HG03432 (cell line): Measurements from ENCODE around the gene LYRM4.
A peak's percentile ranks its signal among the peaks of the same experiment; 100 is the strongest.
"Not testable (repeated sequence)": the region's sequence is repeated elsewhere in the genome, so short reads cannot be mapped to it uniquely, and the experiment has no call there.

Experiments used
- ATAC-seq: cut with Tn5 transposase; IDR thresholded peaks from one replicate; pipeline ENCODE4 v1.9.1; 2021; ENCODE audit warnings: mild to moderate bottlenecking, moderate library complexity; ENCODE audit not compliant: unreplicated experiment

LYRM4 gene

DNA sequence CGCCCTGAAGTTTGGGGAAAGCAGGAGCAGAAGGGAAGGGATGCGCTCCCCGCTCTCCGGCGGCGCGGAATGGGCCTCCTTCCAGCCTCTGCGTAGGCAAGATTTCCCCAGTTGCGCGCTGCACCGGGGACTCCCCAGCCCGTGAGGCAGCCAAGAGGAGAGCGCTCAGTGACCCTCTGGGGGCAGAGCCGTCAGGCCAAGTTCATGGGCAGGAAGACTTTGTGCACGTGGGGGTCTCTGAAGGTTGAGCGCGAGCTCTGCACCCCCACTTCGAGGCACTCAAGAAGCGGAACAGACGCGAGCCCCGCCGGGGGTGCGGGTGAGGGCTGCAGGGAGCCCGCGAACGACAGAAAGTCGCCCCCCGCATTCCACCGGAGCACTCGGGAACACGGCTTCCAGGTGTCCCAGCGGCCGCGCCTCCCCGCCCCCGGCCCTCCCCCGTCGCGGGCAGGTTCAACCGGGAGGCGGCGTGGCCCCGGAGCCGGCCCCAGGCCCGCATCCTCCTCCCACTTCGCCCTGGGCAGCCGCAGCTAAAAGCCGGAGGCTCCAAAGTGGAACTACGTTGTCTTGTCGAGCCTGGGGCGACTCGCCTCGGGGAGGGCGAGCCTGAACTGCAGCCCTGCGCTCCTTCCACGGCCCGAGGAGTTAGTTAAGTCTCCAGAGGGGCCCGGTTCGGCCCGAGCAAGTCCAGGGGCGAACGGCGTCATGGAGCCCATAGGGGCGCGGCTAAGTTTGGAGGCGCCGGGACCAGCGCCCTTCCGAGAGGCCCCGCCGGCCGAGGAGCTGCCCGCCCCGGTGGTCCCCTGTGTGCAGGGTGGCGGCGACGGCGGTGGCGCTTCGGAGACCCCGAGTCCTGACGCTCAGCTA lies 175.7 kb downstream of the LYRM4 start, which contains the start of gene PPP1R3G:
PPP1R3G (plus strand) TSS at position 561 of the 867 bp plus-strand sequence; CDS start at position 706, 145 bp downstream.
- peak; percentile 62 for ATAC-seq

DNA sequence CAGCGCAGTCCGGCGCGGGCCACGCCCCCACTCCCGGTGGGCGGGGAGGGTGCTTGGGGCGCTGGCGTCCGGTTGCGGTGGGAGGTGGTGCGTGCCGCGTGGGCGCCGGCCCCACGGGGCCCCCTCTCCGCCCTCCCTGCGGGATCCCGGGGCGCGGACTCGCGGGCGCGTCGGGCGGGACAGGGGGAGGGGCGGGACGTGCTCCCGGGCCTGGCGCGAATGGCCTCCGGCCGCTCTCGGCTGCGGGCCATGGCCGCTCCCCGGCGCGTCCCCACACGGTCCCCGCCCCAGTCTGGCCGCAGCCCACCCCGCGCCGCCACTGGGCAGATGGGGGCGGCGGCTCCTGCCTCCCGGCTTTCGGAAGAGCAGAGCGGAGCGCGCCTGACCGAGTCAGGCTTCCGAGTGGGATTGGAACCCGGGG lies 176.4 kb downstream of the LYRM4 start:
- ATAC-seq: peak; percentile 52

DNA sequence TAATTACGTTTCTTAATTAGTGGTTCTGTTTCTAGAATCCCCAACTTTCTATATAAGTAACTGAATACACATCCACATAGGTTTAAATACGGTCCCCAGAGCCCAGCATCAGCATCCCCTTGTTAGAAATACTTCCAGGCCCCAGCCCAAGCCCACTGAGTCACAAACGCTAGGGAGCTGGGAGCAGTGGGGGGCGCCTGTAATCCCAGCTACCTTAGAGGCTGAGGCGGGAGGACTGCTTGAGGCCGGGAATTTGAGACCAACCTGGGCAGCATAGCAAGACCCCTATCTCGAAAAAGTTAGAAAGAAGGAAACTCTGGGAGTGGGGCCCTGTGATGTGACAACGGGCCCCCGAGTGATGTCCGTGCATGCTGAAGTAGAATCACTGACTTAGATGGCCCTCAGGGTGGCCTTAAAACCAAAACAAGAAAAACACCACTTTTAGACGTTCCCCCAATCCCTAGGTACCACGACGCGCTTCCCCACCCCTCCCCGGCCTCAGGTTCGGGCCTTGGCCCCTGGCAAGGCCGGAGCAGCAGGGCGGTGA lies 176.9 kb downstream of the LYRM4 start:
- ATAC-seq: no peak

DNA sequence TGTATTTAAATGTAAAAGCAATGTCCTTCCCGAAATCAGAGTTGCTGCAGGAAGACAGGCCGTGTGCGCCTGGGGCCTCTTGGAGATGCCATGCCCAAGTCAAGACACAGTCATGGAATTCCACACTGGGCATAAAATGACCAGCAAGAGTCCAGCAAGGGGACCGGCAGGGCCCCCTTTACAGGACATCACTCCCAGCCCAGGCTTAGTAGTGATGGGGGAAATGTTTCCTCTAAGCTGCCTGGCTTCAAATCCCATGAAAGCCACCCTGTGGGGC lies 177.5 kb downstream of the LYRM4 start:
- no peak for ATAC-seq

DNA sequence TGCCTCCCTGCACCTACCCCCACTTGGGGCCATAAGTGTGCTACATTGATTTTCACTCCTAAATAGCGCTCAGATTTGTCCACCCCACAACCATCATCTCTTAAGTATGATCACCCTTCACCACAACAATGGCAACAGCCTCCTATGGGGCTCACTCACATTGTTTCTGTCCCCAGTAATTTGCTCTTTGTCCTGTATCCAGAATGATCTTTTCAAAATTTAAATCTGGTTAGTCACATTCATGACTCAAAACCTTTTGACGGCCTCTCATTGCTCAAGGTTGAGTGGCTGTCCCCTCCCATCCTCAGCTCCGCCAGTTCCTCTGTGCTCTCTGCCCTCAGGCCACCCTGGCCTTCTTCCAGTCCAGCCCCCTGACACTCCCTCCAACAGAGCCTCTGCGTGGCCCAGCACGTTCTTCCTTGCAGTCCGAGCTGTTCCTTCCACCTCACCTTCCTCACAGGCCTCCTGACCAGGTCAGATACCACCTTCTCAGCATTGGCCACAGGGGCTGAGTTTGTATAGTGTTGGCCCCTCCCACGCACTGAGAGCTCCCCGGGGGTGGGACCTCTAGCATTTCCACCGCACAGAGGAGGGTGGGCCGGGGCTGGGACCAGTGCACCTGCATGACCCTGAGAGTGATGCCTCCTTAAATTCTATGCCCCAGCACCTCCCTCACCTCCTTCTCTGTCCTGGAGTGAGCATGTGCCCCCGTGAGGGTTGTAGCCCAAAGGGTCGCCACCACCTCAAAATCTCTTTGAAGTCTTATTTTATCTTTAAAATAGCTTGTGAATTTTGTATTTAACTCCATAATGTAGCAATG lies 178.1 kb downstream of the LYRM4 start:
- no peak for ATAC-seq

DNA sequence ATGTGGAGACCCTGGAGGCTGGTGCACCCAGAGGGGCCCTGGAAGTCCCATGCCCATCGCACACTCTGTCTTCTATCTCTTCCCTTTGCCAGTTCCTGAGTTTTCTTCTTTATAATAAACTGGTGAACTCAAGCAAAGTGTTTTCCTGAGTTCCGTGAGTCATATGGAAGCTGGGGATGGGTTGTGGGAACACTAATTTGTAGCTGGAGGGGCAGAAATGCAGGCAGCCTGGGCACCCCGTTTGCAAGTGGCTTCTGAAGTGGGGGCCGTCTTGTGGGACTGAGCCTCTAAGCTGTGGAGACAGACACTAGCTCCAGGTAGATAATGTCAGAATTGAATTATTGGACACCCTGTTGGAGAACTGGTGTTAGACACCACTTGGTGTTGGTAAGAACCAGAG lies 178.8 kb downstream of the LYRM4 start:
- ATAC-seq: no peak

DNA sequence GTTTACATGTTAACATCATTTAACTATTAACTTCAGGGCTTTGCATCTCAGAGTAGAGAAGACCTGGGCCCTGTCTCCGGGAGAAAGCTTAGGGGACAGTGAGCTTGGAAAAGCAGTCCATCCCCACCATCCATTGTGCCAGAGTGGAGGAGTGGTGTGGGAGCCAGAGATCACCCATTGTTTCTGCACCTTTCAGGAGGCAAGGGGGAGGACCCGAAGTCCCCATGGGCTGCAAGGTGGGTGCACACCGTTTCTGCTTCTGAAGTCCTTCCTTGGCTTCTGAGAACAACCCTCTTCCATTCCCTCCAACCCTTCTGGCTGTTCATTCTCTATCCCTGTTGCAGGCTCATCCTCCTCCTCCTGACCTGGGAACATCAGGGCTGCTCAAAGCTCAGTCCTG lies 179.6 kb downstream of the LYRM4 start:
- ATAC-seq: no peak

DNA sequence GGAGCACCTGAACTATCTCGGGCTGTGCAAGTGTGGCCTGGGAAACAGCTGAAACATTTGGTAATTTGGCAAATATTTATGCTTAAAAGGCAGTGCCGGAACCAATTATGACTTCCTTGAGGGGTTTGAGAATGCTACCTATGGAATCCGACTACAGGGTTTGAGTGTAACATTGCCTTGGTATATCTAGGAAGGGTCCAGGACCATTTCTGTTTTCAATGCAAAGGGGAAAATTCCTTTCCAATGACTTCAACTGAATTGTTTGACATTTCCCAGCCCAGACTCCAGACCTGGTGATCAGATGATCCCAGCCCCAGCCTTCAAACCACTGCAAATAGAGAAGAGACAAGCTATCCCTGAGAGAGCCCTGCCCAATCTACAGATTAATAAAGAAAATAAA lies 180.2 kb downstream of the LYRM4 start:
- ATAC-seq: no peak

DNA sequence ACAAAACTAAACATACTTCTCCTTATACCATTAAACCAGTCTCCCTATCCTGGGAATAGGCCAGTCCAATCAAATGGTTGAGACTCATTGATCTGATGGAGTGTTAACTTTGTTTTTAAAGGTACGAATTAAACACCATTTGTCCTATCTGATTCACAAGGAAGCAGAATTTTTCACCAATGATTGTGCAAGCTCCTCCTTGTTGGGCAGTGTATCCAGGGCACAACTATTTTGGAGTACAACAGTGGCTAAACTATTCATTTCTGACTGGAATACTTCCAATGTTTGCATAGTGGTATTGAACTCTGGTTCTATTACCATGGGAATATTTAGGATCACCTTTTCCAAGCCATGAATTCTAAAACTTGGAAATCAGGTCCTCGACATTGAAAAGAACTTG lies 181.1 kb downstream of the LYRM4 start:
- ATAC-seq: no peak

DNA sequence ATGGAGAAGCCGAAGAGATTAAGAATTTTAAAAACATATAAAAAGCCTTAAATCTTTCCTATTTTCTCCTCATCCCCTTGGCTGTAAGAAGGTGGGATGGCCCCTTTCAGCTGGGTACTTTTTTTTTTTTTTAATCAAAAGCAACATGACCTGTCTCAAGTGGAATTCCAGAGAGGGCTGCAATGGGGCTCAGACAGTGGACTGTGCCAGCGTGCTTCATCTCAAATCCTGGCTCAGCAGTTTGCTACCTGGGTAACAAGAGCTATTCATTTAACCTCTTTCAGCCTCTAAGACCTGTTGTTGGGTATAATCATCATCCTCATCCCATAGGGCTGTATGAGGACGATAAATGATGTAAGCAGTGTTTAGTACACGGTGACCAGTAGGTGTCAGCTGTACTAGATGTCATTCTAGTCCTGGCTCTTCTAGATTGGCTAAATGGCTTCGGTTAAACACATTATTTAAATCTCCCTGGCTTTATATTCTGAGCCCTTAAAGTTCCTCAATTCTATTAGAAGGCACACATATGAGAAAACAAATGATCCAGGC lies 182.6 kb downstream of the LYRM4 start:
- peak; percentile 70 for ATAC-seq

DNA sequence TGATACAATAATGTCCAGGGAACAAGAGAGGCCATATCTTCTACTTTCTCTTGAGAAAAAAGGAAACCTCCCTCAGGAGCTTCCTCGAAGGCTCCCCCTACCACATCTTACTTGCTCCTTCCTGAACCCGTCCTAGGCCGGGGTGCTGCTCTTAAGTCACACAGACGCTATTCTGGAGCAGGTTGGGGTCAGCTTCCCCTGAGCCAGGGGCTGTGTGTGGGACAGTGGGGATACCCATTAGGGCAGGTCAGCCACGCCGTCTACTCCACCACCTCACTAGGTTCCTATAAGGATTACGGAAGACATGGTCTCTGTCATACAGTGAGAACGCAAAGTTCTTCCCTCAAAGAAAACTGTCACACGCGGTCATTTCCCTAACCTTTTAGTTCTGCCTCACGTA lies 183.8 kb downstream of the LYRM4 start:
- ATAC-seq: no peak

DNA sequence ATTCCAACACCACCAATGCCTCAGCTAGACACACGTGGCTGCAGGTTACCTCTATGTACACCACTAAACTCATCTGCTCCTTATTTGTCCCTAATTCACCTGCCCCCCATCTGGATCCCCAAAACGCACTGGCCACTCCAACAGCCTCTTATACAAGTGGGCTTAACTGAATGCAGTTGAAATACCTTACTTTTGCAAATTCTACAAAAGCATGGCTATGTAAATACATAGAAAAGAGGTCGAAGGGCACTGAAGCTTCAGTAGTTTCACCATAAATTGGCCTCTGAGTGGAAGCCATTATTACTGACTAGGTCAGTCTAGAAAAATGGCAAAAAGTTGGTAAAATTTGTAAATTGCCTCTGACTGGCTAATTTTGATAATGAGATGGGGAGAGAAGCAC lies 186.8 kb downstream of the LYRM4 start:
- no peak for ATAC-seq

DNA sequence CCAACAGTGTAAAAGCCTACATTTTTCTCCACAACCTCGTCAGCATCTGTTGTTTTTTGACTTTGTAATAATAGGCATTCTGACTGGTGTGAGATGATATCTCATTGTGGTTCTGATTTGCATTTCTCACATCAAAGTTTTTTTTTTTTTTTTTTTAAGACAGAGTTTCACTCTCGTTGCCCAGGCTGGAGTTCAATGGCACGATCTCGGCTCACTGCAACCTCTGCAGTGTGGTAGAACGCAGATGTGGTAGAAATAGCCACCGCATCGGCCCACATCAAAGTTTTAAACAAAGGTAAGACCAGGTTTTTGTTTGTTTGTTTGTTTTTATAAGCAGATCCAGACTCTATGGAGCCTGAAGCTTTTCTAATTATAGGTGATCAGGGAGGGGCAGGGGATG lies 188.3 kb downstream of the LYRM4 start:
- ATAC-seq: peak; percentile 77

DNA sequence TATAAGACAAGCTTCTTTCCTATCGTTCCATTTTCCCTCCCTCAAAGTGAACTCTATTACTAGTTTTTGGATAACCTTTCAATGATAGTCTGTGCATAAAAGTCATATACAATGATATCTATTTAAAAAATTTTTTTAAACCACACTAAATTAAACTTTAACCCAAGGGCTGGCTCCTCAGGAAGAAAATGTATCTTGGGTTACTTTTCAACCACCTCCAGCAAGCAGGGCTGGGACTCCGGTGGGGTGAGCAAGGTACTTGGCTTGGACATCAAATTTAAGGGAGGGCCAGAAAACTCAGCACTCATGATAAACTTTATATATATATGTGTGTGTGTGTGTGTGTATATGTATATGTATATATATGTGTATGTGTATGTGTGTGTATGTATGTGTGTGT lies 189.5 kb downstream of the LYRM4 start:
- no peak for ATAC-seq

DNA sequence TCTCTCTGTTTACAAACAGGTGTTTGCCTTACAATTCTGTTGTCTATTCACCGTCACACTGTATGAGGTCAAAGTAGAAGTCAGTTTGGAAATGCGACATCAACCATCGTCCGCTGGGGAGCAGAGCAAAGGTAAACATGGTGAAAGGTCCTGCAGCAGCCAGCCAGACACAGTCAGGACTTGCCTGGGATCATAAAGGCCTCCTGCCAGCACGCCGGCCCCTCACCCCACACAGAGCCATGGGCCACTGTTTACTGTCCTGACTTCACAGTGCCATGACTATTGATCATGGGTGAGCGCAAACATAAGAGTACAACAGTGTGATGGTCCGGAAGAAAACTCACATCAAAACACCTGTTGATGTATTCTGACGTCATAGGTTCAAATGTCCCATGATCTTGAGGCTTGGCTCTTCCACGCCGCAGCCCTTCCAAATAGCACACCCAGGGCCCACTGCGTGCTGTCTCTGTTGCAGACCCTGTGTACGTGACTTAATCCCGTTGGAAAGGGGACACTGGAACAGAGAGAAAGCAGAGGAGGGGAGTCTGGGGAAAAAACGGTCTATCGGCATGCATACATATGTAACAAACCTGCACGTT lies 192.5 kb downstream of the LYRM4 start:
- ATAC-seq: no peak

DNA sequence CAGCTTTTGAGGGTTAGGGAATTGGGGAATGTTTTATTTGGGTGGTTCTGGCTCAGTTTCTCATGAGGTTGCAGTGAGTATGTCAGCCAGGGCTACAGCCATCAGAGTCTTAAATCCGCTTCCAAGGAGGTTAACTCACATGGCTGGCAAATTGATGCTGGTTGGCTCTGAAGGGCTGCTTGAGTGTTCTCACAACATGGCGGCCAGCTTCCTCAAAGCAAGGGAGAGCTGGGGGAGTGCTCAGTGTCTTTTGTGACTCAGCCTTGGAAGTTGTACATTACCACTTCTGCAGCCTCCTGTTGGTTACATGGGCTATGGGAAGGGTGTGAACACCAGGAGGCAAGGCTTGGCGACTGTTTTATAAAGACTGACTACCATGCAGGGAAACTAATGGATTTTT lies 193.4 kb downstream of the LYRM4 start:
- no peak for ATAC-seq

DNA sequence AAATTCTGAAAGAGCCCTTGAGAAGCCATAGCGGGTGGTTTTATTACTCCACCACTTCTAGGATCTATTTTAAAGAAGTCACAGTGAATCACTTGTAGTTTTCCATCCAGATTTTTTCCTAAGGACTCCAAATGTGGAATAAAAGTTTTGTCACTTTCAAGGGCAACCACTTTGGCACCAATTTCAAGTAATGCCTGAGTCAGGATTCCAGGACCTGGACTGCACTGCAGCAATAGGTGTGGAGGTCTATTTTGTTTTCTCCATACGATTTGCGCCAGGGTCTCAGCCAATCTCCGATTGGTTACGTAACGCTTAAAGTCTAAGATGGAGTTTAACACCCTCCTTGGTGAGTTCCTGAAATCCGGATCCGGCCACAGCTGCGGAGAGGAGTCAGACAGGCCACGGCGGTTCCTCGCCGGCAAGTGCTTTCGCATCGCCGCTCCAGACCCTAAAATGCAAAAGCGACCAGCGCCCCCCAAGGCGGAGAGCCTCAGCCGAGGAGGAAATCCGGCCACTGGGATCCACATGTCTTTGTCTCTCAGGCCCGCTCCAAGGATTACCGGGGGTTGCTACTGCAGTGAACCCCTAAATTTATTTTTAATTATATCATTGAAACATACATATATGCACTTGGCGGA lies 194.2 kb downstream of the LYRM4 start:
- no peak for ATAC-seq

DNA sequence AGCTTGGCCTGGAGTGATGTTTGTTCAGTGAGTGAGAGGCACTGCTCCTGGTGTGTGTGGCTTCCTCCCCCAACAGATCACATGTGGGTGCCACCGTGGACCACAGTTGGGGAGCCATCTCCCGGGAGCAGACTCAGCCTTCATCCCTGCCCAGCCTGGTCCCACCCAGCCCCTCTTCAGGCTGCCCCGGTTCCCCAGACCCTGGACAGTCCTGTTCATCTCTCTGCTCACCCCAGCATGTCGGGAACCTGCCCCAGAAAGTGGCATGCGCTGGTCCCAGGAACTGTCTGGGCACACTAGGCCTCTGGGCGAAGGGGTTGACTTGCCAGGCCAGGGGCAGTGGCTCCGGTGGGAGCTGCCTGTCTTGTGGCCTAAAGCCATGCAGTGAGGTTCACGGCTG lies 197.1 kb downstream of the LYRM4 start:
- ATAC-seq: no peak

DNA sequence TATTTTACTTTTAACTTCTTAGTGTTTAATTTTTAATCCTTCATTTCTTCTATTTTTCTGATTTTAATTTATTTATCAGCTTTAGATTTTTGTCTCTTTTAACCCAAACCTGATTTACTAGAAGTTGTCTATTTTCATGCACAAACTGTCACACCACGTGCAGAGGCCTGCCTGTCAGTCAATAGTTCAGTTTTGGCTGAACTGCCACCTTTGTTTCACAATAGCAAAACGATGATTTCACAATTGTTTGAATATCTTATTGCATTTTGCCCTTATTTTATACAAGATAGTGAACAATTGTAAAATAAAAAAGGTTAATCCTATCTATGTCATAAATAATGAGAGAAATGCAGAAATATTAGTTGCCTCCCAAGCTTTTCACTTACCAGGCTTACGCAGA lies 199.6 kb downstream of the LYRM4 start:
- no peak for ATAC-seq

DNA sequence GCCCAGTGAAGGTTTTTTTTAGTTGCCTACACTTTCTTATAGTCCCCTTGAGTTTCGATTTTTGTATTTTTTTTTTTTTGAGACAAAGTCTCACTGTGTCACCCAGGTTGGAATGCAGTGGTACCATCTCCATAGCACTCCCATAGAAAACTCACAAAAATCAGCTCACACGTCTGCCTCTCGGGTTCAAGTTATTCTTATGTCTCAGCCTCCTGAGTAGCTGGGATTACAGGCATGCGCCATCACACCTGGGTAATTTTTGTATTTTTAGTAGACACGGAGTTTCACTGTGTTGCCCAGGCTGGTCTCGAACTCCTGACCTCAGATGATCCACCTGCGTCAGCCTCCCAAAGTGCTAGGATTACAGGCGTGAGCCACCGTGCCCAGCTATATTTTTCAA lies 200.3 kb downstream of the LYRM4 start:
- ATAC-seq: not testable (repeated sequence)
